ENCODE measurements around the gene BAIAP2L2. TPM values are rescaled to one million over a fixed set of nuclear protein-coding genes. Genes with fewer than 3 reads are reported as not detected.
A peak's percentile ranks its signal among the peaks of the same experiment; 100 is the strongest.

The BAIAP2L2 gene
- total and polyA plus RNA-seq, 7 donors = 0.16 to 48.7 (median 0.71) TPM

DNA sequence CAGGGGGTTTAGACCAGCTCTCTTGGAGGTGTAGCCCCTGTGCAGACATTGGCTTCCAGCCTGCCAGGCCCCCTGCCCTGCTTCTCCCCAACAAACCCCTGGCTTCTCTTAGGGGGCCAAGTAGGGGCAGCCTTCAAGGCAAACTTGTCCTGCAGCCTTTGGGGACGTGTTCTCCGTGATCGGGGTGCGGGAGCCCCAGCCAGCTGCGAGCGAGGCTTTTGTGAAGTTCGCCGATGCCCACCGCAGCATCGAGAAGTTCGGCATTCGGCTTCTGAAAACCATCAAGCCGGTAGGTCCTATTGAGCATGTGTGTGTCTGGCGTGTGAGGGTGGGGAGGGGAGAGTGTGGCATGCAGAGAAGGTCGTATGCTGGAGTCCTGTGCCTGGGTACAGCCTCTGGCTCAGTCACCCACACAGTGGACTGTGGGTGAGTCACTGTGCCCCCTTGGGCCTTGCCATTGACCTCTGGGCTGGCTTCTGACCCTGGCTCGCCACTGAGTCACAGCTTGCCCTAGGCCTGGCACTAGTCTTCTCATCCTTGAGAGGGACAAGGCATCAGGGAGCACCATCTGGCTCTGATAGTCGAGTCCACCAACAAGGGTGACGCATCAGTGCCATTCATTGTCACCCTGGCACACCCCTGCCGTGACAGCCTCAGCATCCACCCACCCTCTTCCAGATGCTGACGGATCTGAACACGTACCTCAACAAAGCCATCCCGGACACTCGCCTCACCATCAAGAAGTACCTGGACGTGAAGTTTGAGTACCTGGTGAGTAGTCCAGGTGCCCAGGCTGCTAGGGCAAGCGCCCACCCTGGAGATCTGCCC is 37.9 kb downstream of the BAIAP2L2 start:
- Histone ChIP-seq H3K36me3 (peaks cover 0 to 44% (median 8%) of the 10 kb centered on the region in 4 donors), H3K4me1 (peaks cover 0 to 28% (median 26%) of the 10 kb centered on the region in 4 donors), H3K27ac (no peak overlapping the region), H3K9me3 (no peaks in the 10 kb centered on the region), H3K27me3 (no peaks in the 10 kb centered on the region), H3K4me3 (no peak overlapping the region)
- TF ChIP-seq POLR2AphosphoS5 (IDR thresholded peaks at IDR 0.05) = no peak
- TF ChIP-seq EP300 (IDR thresholded peaks at IDR 0.05) = no peak
- TF ChIP-seq POLR2A (IDR thresholded peaks at IDR 0.05) = no peak
- TF ChIP-seq, protein P1, sequence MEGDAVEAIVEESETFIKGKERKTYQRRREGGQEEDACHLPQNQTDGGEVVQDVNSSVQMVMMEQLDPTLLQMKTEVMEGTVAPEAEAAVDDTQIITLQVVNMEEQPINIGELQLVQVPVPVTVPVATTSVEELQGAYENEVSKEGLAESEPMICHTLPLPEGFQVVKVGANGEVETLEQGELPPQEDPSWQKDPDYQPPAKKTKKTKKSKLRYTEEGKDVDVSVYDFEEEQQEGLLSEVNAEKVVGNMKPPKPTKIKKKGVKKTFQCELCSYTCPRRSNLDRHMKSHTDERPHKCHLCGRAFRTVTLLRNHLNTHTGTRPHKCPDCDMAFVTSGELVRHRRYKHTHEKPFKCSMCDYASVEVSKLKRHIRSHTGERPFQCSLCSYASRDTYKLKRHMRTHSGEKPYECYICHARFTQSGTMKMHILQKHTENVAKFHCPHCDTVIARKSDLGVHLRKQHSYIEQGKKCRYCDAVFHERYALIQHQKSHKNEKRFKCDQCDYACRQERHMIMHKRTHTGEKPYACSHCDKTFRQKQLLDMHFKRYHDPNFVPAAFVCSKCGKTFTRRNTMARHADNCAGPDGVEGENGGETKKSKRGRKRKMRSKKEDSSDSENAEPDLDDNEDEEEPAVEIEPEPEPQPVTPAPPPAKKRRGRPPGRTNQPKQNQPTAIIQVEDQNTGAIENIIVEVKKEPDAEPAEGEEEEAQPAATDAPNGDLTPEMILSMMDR (IDR thresholded peaks at IDR 0.05) = no peak
- 95 to 96% methylated on average over 25 of the region's 25 CpGs for WGBS, 2 donors
- intact Hi-C loops (cut with DNase I) = no loop called here
- peak; percentile 58 for DNase-seq

DNA sequence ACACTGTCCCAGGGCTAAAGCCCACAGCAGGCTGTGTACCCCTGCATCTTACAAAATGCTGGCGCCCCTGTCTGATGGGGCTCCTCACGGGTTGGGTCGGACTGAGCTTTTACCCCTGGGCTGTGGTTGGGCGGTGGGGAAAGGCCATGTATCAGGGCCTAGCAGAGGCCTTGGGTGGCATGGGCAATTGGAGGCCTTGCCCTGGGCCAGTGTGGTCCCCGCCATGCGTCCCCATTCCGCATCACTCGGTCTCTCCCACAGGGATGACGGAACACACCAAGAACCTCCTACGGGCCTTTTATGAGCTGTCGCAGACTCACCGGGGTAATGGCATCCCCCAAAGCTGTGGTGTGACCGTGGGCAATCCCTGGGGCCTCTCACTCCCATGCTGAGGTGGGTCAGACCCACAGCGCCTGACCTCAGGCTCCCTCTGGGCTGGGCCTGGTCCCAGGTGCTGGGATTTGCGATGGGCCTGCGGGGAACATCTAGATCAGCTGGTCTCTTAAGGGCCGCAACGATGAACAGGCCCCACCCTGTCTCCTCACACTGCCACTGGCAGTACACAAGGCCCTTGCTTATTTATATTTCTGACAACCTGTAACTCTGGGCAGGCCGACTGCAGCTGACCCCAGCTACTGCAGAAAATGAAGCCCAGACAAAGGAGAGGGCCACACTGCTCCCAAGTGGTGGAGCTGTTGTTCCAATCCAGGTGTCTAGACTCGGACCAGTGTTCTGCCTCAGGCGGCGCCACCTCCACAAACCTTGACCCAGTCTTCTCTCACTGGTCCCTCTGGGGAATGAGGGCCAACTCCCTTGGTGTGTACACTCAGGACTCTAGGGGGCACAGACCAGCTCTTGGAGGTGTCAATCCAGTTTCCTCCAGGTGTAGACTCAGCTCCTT is 38.8 kb downstream of the BAIAP2L2 start:
- Histone ChIP-seq H3K27ac (no peak overlapping the region), H3K4me1 (peaks cover 0 to 28% (median 26%) of the 10 kb centered on the region in 4 donors), H3K27me3 (no peaks in the 10 kb centered on the region), H3K4me3 (no peak overlapping the region), H3K9me3 (no peaks in the 10 kb centered on the region), H3K36me3 (peaks cover 0 to 46% (median 8%) of the 10 kb centered on the region in 4 donors)
- intact Hi-C loops (cut with DNase I) = loop anchor here (2.0 kb wide), 1 partner anchor 105 kb away; no protein-coding TSS in a partner anchor
- TF ChIP-seq POLR2A (IDR thresholded peaks at IDR 0.05) (no peak), EP300 (IDR thresholded peaks at IDR 0.05) (no peak), POLR2AphosphoS5 (IDR thresholded peaks at IDR 0.05) (no peak)
- TF ChIP-seq, protein P1 (IDR thresholded peaks at IDR 0.05) = no peak
- 91 to 93% methylated on average over 22 of the region's 22 CpGs for WGBS, 2 donors
- DNase-seq = no peak

DNA sequence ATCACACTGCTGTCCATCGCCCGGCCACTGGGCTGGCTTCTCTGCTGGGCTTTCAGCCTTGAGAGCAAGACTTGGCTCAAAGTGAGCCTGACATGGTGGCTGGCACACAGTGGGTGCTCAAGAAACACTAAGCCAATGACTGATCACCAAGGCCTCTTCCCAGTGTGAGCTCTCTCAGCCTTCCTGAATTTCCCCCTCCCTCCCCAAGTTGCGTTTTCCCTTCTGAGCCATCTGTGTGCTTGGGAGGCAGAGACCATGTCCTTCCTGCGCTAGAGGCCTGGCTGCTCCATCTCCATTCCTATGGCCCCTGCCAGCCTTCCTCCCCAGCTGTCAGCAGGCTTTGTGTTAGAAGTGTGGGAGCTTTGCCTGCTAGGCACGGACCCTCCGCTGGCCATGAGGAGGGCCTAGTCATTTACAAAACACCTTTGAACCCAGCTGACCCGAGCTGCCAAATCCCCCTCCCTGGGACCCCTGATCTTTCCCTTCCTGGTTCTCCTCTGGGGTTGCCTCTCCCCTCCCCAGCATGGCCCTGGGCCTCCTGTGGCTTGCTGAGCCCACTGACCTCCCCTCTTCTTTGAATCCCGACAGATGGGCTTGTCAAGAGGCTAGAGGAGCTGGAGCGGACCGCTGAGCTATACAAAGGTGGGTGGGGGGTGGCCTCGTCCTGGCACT is 40.1 kb downstream of the BAIAP2L2 start:
- H3K4me1 ChIP-seq = peaks cover 0 to 28% (median 26%) of the 10 kb centered on the region in 4 donors
- H3K27me3 ChIP-seq = no peaks in the 10 kb centered on the region
- peak overlapping the region; percentile 75 to 90 (median 80) for H3K27ac ChIP-seq
- WGBS, 2 donors = 92 to 93% methylated on average over 11 of the region's 11 CpGs
- no peaks in the 10 kb centered on the region for H3K9me3 ChIP-seq
- DNase-seq = peak; percentile 61
- TF ChIP-seq, protein P1 (IDR thresholded peaks at IDR 0.05) = no peak
- TF ChIP-seq POLR2AphosphoS5 (IDR thresholded peaks at IDR 0.05) (no peak), POLR2A (IDR thresholded peaks at IDR 0.05) (no peak), EP300 (IDR thresholded peaks at IDR 0.05) (no peak)
- H3K36me3 ChIP-seq = peaks cover 0 to 56% (median 14%) of the 10 kb centered on the region in 4 donors
- H3K4me3 ChIP-seq = no peak overlapping the region
- intact Hi-C loops (cut with DNase I) = loop anchor here (2.0 kb wide), 1 partner anchor 106 kb away; no protein-coding TSS in a partner anchor
